H9 (cell line): ENCODE measurements around the gene SHTN1. TPM values are rescaled to one million over a fixed set of nuclear protein-coding genes. Genes with fewer than 3 reads are reported as not detected.

Experiments used
- DNase-seq: peaks from one replicate; pipeline ENCODE4 v3.0.0-alpha.2; 2017
- H2AFZ ChIP-seq: one replicate; pipeline ENCODE4 v1.6.1; 2013; ENCODE audit warnings: mild to moderate bottlenecking, low read length, control low read depth, moderate library complexity
- H2AK5ac ChIP-seq: 2 replicates; pipeline ENCODE4 v1.6.1; 2013; ENCODE audit warnings: low read length, control low read depth, mixed read lengths; ENCODE audit not compliant: insufficient read length
- H2BK120ac ChIP-seq: one replicate; pipeline ENCODE4 v1.6.1; 2013; ENCODE audit warnings: low read depth, mild to moderate bottlenecking, low read length, control low read depth, inconsistent platforms; ENCODE audit not compliant: poor library complexity, severe bottlenecking
- H2BK12ac ChIP-seq: 2 replicates; pipeline ENCODE4 v1.6.1; 2013; ENCODE audit warnings: low read length, control low read depth, mixed read lengths, low read depth; ENCODE audit not compliant: insufficient read length
- H2BK15ac ChIP-seq: 2 replicates; pipeline ENCODE4 v1.6.1; 2013; ENCODE audit warnings: low read depth, low read length, control low read depth
- H2BK20ac ChIP-seq: one replicate; pipeline ENCODE4 v1.6.1; 2013; ENCODE audit warnings: low read depth, mild to moderate bottlenecking, low read length, control low read depth, inconsistent platforms; ENCODE audit not compliant: poor library complexity, severe bottlenecking
- H2BK5ac ChIP-seq: 2 replicates; pipeline ENCODE4 v1.6.1; 2013; ENCODE audit warnings: low read length, control low read depth, mixed read lengths; ENCODE audit not compliant: insufficient read length
- H3K14ac ChIP-seq: 2 replicates; pipeline ENCODE4 v1.6.1; 2013; ENCODE audit warnings: low read length, control low read depth; ENCODE audit not compliant: insufficient read depth
- H3K18ac ChIP-seq: 2 replicates; pipeline ENCODE4 v1.6.1; 2013; ENCODE audit warnings: low read depth, mild to moderate bottlenecking, mixed read lengths, low read length, control low read depth; ENCODE audit not compliant: insufficient read length
- H3K23ac ChIP-seq: 2 replicates; pipeline ENCODE4 v1.6.1; 2013; ENCODE audit warnings: low read length, control low read depth, mixed read lengths, low read depth; ENCODE audit not compliant: insufficient read length
- H3K23me2 ChIP-seq: 2 replicates; pipeline ENCODE4 v1.6.1; 2013; ENCODE audit warnings: low read depth, mild to moderate bottlenecking, mixed read lengths, low read length, control low read depth; ENCODE audit not compliant: insufficient read length, poor library complexity, severe bottlenecking
- H3K27ac ChIP-seq: 2 replicates; pipeline ENCODE4 v1.5.1; 2013; ENCODE audit warnings: low read length, control low read depth, mixed read lengths, low read depth; ENCODE audit not compliant: insufficient read length
- H3K27me3 ChIP-seq: 2 replicates; pipeline ENCODE4 v1.6.1; 2013; ENCODE audit warnings: low read length, control low read depth, inconsistent platforms; ENCODE audit not compliant: insufficient read depth
- H3K4ac ChIP-seq: 2 replicates; pipeline ENCODE4 v1.6.1; 2013; ENCODE audit warnings: low read depth, mild to moderate bottlenecking, control low read depth, inconsistent platforms, low read length, moderate library complexity
- H3K4me1 ChIP-seq: 2 replicates; pipeline ENCODE4 v1.6.1; 2013; ENCODE audit warnings: low read length, control low read depth, inconsistent platforms; ENCODE audit not compliant: insufficient read depth
- H3K4me2 ChIP-seq: 2 replicates; pipeline ENCODE4 v1.6.1; 2013; ENCODE audit warnings: low read length, control low read depth, mixed read lengths; ENCODE audit not compliant: insufficient read length, insufficient read depth
- H3K56ac ChIP-seq: 2 replicates; pipeline ENCODE4 v1.6.1; 2013; ENCODE audit warnings: low read depth, mild to moderate bottlenecking, mixed read lengths, low read length, control low read depth; ENCODE audit not compliant: insufficient read length
- H3K79me1 ChIP-seq: 2 replicates; pipeline ENCODE4 v1.6.1; 2013; ENCODE audit warnings: low read depth, mild to moderate bottlenecking, moderate library complexity, low read length, control low read depth, inconsistent platforms; ENCODE audit not compliant: insufficient read depth, poor library complexity, severe bottlenecking
- H3K79me2 ChIP-seq: 2 replicates; pipeline ENCODE4 v1.6.1; 2013; ENCODE audit warnings: low read length, control low read depth, inconsistent platforms; ENCODE audit not compliant: insufficient read depth
- H3K9ac ChIP-seq: 2 replicates; pipeline ENCODE4 v1.6.1; 2013; ENCODE audit warnings: low read length, control low read depth, mixed read lengths; ENCODE audit not compliant: insufficient read length; ENCODE audit errors: extremely low read depth
- H3K9me3 ChIP-seq: one replicate; pipeline ENCODE4 v1.6.1; 2013; ENCODE audit warnings: low read depth, low read length, inconsistent platforms; ENCODE audit not compliant: control insufficient read depth
- H3T11ph ChIP-seq: one replicate; pipeline ENCODE4 v1.6.1; 2013; ENCODE audit warnings: mild to moderate bottlenecking, low read length, control low read depth, inconsistent platforms
- H4K20me1 ChIP-seq: one replicate; pipeline ENCODE4 v1.6.1; 2013; ENCODE audit not compliant: control insufficient read depth, insufficient read length, insufficient read depth
- H4K5ac ChIP-seq: 2 replicates; pipeline ENCODE4 v1.6.1; 2013; ENCODE audit warnings: low read depth, mild to moderate bottlenecking, mixed read lengths, low read length, control low read depth; ENCODE audit not compliant: insufficient read length
- H4K8ac ChIP-seq: replicated peaks from 2 replicates; pipeline ENCODE4 v1.6.1; 2013; ENCODE audit warnings: low read length, control low read depth, mixed read lengths, low read depth; ENCODE audit not compliant: insufficient read length
- H4K91ac ChIP-seq: 2 replicates; pipeline ENCODE4 v1.6.1; 2013; ENCODE audit warnings: low read depth, mild to moderate bottlenecking, moderate library complexity, mixed read lengths, low read length, control low read depth; ENCODE audit not compliant: insufficient read length
- H3K27ac Mint-ChIP-seq, 3 experiments: 2 replicates in 2 of 3; 3 replicates in 1 of 3; pipeline ENCODE4 v1.8.0; 2020 to 2021; ENCODE audit warnings: mixed read lengths in 3 of 3, mild to moderate bottlenecking in 1 of 3, moderate library complexity in 1 of 3
- H3K27me3 Mint-ChIP-seq: 2 replicates; pipeline ENCODE4 v1.8.0; 2021; ENCODE audit warnings: low read depth, mild to moderate bottlenecking, moderate library complexity, mixed read lengths
- H3K36me3 Mint-ChIP-seq, 3 experiments: 2 replicates in 2 of 3; 3 replicates in 1 of 3; pipeline ENCODE4 v1.8.0; 2020 to 2021; ENCODE audit warnings: low read depth in 3 of 3, mixed read lengths in 3 of 3; ENCODE audit not compliant: insufficient read depth in 1 of 3
- H3K4me1 Mint-ChIP-seq, 2 experiments: 2 replicates each; pipeline ENCODE4 v1.8.0; 2020; ENCODE audit warnings: mixed read lengths in 2 of 2
- H3K4me3 Mint-ChIP-seq, 2 experiments: 2 replicates in 1 of 2; 3 replicates in 1 of 2; pipeline ENCODE4 v1.8.0; 2020 to 2021; ENCODE audit warnings: mild to moderate bottlenecking in 2 of 2, mixed read lengths in 2 of 2, moderate library complexity in 1 of 2
- H3K9me3 Mint-ChIP-seq, 2 experiments: 2 replicates in 1 of 2; 3 replicates in 1 of 2; pipeline ENCODE4 v1.8.0; 2020; ENCODE audit warnings: mild to moderate bottlenecking in 2 of 2, mixed read lengths in 2 of 2, moderate library complexity in 1 of 2
- CTCF ChIP-seq: fragments of 200-600 bp; sonication (generic); conservative IDR thresholded peaks from 3 replicates; pipeline ENCODE4 v1.8.0; 2021; ENCODE audit warnings: antibody characterized with exemption, mild to moderate bottlenecking
- WGBS: extraction: QIAGEN DNeasy Blood & Tissue Kit; methylation state at CpG from one replicate; pipeline ENCODE4 v1.1.7; 2013; ENCODE audit warnings: missing lambda C conversion rate, low lambda C conversion rate, mixed read lengths; ENCODE audit not compliant: insufficient read length; ENCODE audit errors: extremely low coverage; 5-methylcytosine and 5-hydroxymethylcytosine counted together
- total RNA-seq: library from RNA; stranded (reverse); gene quantifications from 2 replicates; pipeline ENCODE4 v1.2.1, GENCODE V29; 2021

The SHTN1 gene
- total RNA-seq, 1 experiment from 2014 or later = 22.1 TPM

GRCh38 chr10:116850058-116850611 lies 154.9 kb downstream of the SHTN1 start:
- no CpG with 5 or more reads among the region's 10 CpGs for WGBS
- no peak overlapping the region for H3K27ac ChIP-seq
- no peak overlapping the region for H3K9ac ChIP-seq

More at GRCh38 chr10:116850058-116850611, 154.9 kb downstream of the SHTN1 start:
- no peak overlapping the region for H3K23ac ChIP-seq
- no peak overlapping the region for H3K14ac ChIP-seq
- no peak overlapping the region for H2BK20ac ChIP-seq
- Mint-ChIP-seq H3K36me3 (no peaks in the 10 kb centered on the region; a peak in 1 of 7 replicates), H3K27ac (no peak overlapping the region), H3K27me3 (peaks cover 32% of the 10 kb centered on the region), H3K9me3 (no peaks in the 10 kb centered on the region; a peak in 1 of 5 replicates), H3K4me3 (peak overlapping the region; percentile 85 to 90), H3K4me1 (peaks cover 28 to 30% of the 10 kb centered on the region in 2 experiments)
- H2BK12ac ChIP-seq = no peak overlapping the region
- no peak overlapping the region for H3T11ph ChIP-seq
- peak overlapping the region; percentile 67 for H3K4me2 ChIP-seq
- no peak overlapping the region for H4K91ac ChIP-seq
- TF ChIP-seq CTCF = no peak
- no peak overlapping the region for H2BK15ac ChIP-seq
- H2AFZ ChIP-seq = no peak overlapping the region
- peaks cover 10% of the 10 kb centered on the region; the same call in 1 of the 2 replicates for H3K4me1 ChIP-seq
- H4K5ac ChIP-seq = no peak overlapping the region
- H3K56ac ChIP-seq = no peak overlapping the region
- H4K20me1 ChIP-seq = no peaks in the 10 kb centered on the region
- peaks cover 9% of the 10 kb centered on the region for H3K23me2 ChIP-seq
- H2BK5ac ChIP-seq = no peak overlapping the region
- H4K8ac ChIP-seq = no peak overlapping the region
- no peaks in the 10 kb centered on the region for H3K27me3 ChIP-seq
- H2AK5ac ChIP-seq = no peak overlapping the region
- no peak overlapping the region for H3K18ac ChIP-seq
- no peak overlapping the region for H2BK120ac ChIP-seq
- H3K9me3 ChIP-seq = no peaks in the 10 kb centered on the region
- H3K79me2 ChIP-seq = no peaks in the 10 kb centered on the region
- DNase-seq = no peak
- no peaks in the 10 kb centered on the region for H3K79me1 ChIP-seq
- no peak overlapping the region for H3K4ac ChIP-seq
